NCI-H748 (cell line): ENCODE data around the gene FOS.
A peak's percentile ranks its signal among the peaks of the same experiment; 100 is the strongest.
"Not testable (repeated sequence)": the region's sequence is repeated elsewhere in the genome, so short reads cannot be mapped to it uniquely, and the experiment has no call there.

Source experiments
- DNase-seq: peaks from one replicate; lab custom pipeline; 2025; ENCODE audit not compliant: unreplicated experiment; lab: John Stamatoyannopoulos, UW

The FOS gene

DNA sequence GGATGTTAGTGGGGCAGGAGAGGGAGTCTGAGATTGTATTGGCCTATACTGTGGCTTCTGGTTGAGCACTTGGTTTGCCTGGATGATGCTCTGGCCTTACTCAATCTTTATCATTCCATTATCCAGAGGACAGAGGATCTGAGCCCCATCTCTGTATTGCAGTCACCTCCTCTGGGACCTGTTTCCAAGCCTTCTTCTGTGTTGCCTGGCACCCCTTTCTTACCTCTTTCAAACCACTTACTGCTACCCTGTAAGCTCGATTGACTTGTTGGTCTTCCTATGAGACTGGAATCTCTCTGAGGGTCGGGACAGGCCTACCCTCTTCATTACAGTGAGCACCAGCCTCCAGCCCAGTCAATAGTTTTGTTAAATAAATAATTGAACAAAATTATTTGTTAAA is 3.0 kb upstream of the FOS start:
- DNase-seq: no peak

GRCh38 chr14:75277008-75277814 is 1.4 kb upstream of the FOS start:
- peak; percentile 91 for DNase-seq

- DNase-seq: no peak
These were observed 710 bp upstream of the FOS start for GRCh38 chr14:75277815-75278421.

DNA sequence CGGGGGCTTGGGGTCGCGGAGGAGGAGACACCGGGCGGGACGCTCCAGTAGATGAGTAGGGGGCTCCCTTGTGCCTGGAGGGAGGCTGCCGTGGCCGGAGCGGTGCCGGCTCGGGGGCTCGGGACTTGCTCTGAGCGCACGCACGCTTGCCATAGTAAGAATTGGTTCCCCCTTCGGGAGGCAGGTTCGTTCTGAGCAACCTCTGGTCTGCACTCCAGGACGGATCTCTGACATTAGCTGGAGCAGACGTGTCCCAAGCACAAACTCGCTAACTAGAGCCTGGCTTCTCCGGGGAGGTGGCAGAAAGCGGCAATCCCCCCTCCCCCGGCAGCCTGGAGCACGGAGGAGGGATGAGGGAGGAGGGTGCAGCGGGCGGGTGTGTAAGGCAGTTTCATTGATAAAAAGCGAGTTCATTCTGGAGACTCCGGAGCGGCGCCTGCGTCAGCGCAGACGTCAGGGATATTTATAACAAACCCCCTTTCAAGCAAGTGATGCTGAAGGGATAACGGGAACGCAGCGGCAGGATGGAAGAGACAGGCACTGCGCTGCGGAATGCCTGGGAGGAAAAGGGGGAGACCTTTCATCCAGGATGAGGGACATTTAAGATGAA is 630 bp downstream of the FOS start:
- DNase-seq: peak; percentile 73

DNA sequence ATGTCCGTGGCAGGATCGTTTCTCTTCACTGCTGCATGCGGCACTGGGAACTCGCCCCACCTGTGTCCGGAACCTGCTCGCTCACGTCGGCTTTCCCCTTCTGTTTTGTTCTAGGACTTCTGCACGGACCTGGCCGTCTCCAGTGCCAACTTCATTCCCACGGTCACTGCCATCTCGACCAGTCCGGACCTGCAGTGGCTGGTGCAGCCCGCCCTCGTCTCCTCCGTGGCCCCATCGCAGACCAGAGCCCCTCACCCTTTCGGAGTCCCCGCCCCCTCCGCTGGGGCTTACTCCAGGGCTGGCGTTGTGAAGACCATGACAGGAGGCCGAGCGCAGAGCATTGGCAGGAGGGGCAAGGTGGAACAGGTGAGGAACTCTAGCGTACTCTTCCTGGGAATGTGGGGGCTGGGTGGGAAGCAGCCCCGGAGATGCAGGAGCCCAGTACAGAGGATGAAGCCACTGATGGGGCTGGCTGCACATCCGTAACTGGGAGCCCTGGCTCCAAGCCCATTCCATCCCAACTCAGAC is 1.2 kb downstream of the FOS start:
- DNase-seq: no peak

GRCh38 chr14:75280291-75280830 is 1.7 kb downstream of the FOS start:
- DNase-seq: no peak

DNA sequence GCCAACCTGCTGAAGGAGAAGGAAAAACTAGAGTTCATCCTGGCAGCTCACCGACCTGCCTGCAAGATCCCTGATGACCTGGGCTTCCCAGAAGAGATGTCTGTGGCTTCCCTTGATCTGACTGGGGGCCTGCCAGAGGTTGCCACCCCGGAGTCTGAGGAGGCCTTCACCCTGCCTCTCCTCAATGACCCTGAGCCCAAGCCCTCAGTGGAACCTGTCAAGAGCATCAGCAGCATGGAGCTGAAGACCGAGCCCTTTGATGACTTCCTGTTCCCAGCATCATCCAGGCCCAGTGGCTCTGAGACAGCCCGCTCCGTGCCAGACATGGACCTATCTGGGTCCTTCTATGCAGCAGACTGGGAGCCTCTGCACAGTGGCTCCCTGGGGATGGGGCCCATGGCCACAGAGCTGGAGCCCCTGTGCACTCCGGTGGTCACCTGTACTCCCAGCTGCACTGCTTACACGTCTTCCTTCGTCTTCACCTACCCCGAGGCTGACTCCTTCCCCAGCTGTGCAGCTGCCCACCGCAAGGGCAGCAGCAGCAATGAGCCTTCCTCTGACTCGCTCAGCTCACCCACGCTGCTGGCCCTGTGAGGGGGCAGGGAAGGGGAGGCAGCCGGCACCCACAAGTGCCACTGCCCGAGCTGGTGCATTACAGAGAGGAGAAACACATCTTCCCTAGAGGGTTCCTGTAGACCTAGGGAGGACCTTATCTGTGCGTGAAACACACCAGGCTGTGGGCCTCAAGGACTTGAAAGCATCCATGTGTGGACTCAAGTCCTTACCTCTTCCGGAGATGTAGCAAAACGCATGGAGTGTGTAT is 2.4 kb downstream of the FOS start:
- DNase-seq: no peak

- no peak for DNase-seq
These were observed 3.0 kb downstream of the FOS start for GRCh38 chr14:75281654-75282019.

DNA sequence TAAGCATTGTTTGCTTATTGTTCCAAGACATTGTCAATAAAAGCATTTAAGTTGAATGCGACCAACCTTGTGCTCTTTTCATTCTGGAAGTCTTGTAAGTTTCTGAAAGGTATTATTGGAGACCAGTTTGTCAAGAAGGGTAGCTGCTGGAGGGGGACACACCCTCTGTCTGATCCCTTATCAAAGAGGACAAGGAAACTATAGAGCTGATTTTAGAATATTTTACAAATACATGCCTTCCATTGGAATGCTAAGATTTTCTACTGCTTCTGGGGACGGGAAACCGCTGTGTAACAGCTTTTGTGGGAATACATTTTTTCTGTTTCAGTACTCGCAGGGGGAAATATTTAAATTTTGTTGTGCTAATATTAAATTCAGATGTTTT is 3.5 kb downstream of the FOS start:
- DNase-seq: no peak

GRCh38 chr14:75282555-75283161 is 4.0 kb downstream of the FOS start:
- not testable (repeated sequence) for DNase-seq

GRCh38 chr14:75283162-75283832 is 4.7 kb downstream of the FOS start:
- DNase-seq: no peak

DNA sequence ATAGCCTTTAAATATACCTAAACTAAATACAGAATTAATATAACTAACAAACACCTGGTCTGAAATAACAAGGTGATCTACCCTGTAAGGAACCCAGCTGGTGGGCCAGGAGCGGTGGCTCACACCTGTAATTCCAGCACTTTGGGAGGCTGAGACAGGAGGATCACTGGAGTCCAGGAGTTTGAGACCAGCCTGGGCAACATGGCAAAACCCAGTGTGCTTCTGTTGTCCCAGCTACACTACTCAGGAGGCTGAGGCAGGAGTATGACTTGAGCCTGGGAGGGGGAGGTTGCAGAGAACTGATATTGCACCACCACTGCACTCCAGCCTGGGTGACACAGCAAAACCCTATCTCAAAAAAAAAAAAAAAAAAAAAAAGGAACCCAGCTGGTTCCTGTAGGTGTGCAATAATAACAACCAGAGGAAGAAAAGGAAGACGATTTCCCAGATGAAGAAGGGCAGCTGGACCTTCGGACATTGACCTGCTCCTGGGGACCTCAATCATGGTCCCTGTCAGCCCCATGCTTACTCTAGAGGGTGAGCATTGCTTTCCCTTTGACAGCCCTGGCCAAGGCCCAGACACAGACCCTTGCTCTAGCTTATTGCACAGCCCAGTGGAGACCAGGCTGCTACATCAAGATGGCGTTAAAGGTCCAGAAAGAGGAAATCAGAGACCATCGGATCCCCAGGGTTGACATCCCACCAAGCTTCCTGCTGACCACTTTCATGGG is 5.4 kb downstream of the FOS start:
- no peak for DNase-seq

GRCh38 chr14:75285331-75285730 is 6.7 kb downstream of the FOS start:
- no peak for DNase-seq

GRCh38 chr14:75286313-75286712 is 7.7 kb downstream of the FOS start:
- no peak for DNase-seq

DNA sequence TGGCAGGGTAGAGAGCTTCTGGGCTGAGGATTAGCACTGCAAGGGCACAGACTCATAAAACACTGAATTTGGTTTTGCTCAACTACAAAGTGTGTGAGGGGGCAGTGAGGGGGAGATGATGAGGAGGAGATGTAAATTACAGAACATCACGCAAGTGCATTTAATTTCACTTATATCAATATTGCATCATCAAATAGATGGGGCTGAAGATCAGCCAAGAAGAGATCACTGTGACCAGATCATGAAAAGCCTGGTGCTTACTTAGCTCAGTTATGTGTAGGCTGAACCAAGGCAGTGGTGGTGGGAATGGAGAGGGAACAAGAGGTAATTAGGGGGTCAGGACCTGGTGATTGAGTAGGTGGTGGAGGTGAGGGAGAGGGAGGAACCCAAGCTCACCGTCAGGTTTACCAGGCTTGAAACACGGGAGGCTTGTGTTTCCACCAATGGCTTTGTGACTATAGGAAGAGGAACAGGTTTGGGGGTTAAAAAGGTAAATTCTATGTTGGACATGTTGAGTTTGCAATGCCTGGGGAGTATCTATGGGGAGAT is 11.3 kb downstream of the FOS start:
- no peak for DNase-seq

GRCh38 chr14:75290851-75291250 is 12.2 kb downstream of the FOS start:
- DNase-seq: no peak

GRCh38 chr14:75291331-75291730 is 12.7 kb downstream of the FOS start:
- no peak for DNase-seq

- no peak for DNase-seq
These were observed 13.5 kb downstream of the FOS start for GRCh38 chr14:75292101-75292563.

DNA sequence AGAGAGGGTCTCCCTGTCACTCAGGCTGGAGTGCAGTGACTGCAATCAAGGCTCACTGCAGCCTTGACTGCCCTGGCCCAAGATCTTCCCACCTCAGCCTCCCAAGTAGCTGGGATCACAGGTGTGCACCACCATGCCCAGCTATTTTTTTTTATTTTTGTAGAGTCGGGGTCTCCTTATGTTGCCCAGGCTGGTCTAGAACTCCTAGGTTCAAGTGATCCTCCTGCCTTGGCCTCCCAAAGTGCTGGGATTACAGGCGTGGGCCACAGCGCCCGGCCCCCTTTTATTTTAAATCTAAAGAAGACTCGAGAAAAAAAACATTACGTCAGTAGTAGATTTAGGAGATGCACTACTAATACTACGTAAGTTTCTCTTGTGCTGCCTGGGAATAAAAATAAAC is 14.3 kb downstream of the FOS start:
- no peak for DNase-seq
